H1 (cell line): ENCODE results near the gene COL6A3. TPM values are rescaled to one million over a fixed set of nuclear protein-coding genes. Genes with fewer than 3 reads are reported as not detected.

ENCODE experiments used
- CTCF ChIA-PET: fragments of 300-600 bp; sonication (Branson Sonifier 250); formaldehyde crosslinking; loops from one replicate; lab custom pipeline; 2021; ENCODE audit not compliant: partially characterized antibody; lab: Charles Lee
- POLR2A ChIA-PET: fragments of 300-600 bp; sonication (Branson Sonifier 250); formaldehyde crosslinking; loops from one replicate; lab custom pipeline; 2021; ENCODE audit warnings: inconsistent platforms; ENCODE audit not compliant: partially characterized antibody; lab: Charles Lee
- DNase-seq, 2 experiments: peaks; one replicate each; pipeline versions ENCODE4 v3.0.0 to v3.0.0-alpha.2; 2010 to 2022; ENCODE audit warnings: low spot score in 2 of 2, low read depth in 1 of 2, mixed read lengths in 1 of 2
- FAIRE-seq: peaks from 2 replicates; lab custom pipeline; 2011; peaks lifted over from hg19 to GRCh38; lab: Jason Lieb, UNC
- H2AFZ ChIP-seq: 2 replicates; pipeline ENCODE4 v1.8.1; 2012; ENCODE audit warnings: low read length, inconsistent platforms
- H2AK5ac ChIP-seq: 2 replicates; pipeline ENCODE4 v1.6.1; 2013; ENCODE audit warnings: low read depth, low read length
- H2BK120ac ChIP-seq: replicated peaks from 2 replicates; pipeline ENCODE3; 2013; ENCODE audit warnings: low read depth, low read length, inconsistent platforms
- H2BK12ac ChIP-seq: 2 replicates; pipeline ENCODE4 v1.6.1; 2013; ENCODE audit warnings: low read depth, low read length
- H2BK15ac ChIP-seq: 2 replicates; pipeline ENCODE4 v1.6.1; 2013; ENCODE audit warnings: low read length
- H2BK20ac ChIP-seq: 2 replicates; pipeline ENCODE4 v1.6.1; 2013; ENCODE audit warnings: low read length
- H2BK5ac ChIP-seq: 2 replicates; pipeline ENCODE4 v1.6.1; 2013; ENCODE audit warnings: low read depth, low read length
- H3K14ac ChIP-seq: 2 replicates; pipeline ENCODE4 v1.6.1; 2013; ENCODE audit warnings: inconsistent platforms; ENCODE audit not compliant: insufficient read length
- H3K18ac ChIP-seq: 2 replicates; pipeline ENCODE4 v1.6.1; 2013; ENCODE audit warnings: low read length; ENCODE audit errors: extremely low read depth
- H3K23ac ChIP-seq: 2 replicates; pipeline ENCODE4 v1.6.1; 2013; ENCODE audit warnings: inconsistent platforms; ENCODE audit not compliant: insufficient read length
- H3K23me2 ChIP-seq: 2 replicates; pipeline ENCODE4 v1.6.1; 2013; ENCODE audit warnings: low read depth, low read length
- H3K27ac ChIP-seq: 2 replicates; pipeline ENCODE4 v1.6.1; 2011; ENCODE audit warnings: low read depth, low read length, inconsistent platforms
- H3K27me3 ChIP-seq, 4 experiments: replicated peaks in 1 of 4; 1 replicate in 1 of 4; 2 replicates in 3 of 4; pipeline versions ENCODE4 v1.6.1 to v1.8.1; 2011 to 2013; ENCODE audit warnings: low read length in 3 of 4, mild to moderate bottlenecking in 3 of 4, inconsistent platforms in 2 of 4, mixed read lengths in 2 of 4, moderate library complexity in 1 of 4; ENCODE audit not compliant: control insufficient read depth in 3 of 4, insufficient read depth in 3 of 4; ENCODE audit errors: extremely low read depth in 1 of 4
- H3K36me3 ChIP-seq, 4 experiments: 2 replicates each; pipeline versions ENCODE4 v1.6.1 to v1.8.1; 2011 to 2013; ENCODE audit warnings: mild to moderate bottlenecking in 4 of 4, low read length in 3 of 4, moderate library complexity in 2 of 4, control low read depth in 1 of 4, inconsistent platforms in 1 of 4; ENCODE audit not compliant: insufficient read depth in 4 of 4, control insufficient read depth in 2 of 4
- H3K4ac ChIP-seq: replicated peaks from 2 replicates; pipeline ENCODE3; 2013; ENCODE audit warnings: low read length, low read depth, mixed read lengths, inconsistent platforms; ENCODE audit not compliant: insufficient read length
- H3K4me1 ChIP-seq, 4 experiments: replicated peaks in 1 of 4; 1 replicate in 1 of 4; 2 replicates in 3 of 4; pipeline versions ENCODE4 v1.6.1 to v1.8.1; 2011 to 2013; ENCODE audit warnings: low read length in 3 of 4, inconsistent platforms in 2 of 4, mixed read lengths in 1 of 4; ENCODE audit not compliant: insufficient read depth in 4 of 4, control insufficient read depth in 3 of 4
- H3K4me2 ChIP-seq, 2 experiments: 2 replicates each; pipeline versions ENCODE4 v1.6.1 to v1.8.1; 2011 to 2013; ENCODE audit warnings: low read depth in 2 of 2, low read length in 2 of 2, control low read depth in 1 of 2, inconsistent platforms in 1 of 2, mild to moderate bottlenecking in 1 of 2; ENCODE audit not compliant: insufficient read depth in 1 of 2
- H3K4me3 ChIP-seq, 4 experiments: fragments of 200-600, 300-600 bp in 1 of 4; sonication (generic), shearing (Covaris generic), sonication (Bioruptor Twin) in 1 of 4; 2 replicates each; pipeline versions ENCODE4 v1.5.1 to v1.8.1; 2011 to 2016; ENCODE audit warnings: low read length in 4 of 4, low read depth in 3 of 4, control low read depth in 2 of 4, inconsistent platforms in 2 of 4, mild to moderate bottlenecking in 2 of 4, mixed read lengths in 1 of 4, moderate library complexity in 1 of 4; ENCODE audit not compliant: insufficient read depth in 2 of 4; ENCODE audit errors: extremely low read depth in 1 of 4
- H3K56ac ChIP-seq: replicated peaks from 2 replicates; pipeline ENCODE3; 2013; ENCODE audit warnings: low read depth, mild to moderate bottlenecking, mixed read lengths, low read length, inconsistent platforms; ENCODE audit not compliant: insufficient read length
- H3K79me1 ChIP-seq: 2 replicates; pipeline ENCODE4 v1.6.1; 2013; ENCODE audit warnings: low read depth, low read length, control low read depth
- H3K79me2 ChIP-seq, 2 experiments: 2 replicates each; pipeline versions ENCODE4 v1.6.1 to v1.8.1; 2012 to 2013; ENCODE audit warnings: low read length in 2 of 2, mild to moderate bottlenecking in 2 of 2, inconsistent platforms in 1 of 2; ENCODE audit not compliant: insufficient read depth in 2 of 2, control insufficient read depth in 1 of 2
- H3K9ac ChIP-seq, 4 experiments: replicated peaks in 1 of 4; 1 replicate in 1 of 4; 2 replicates in 3 of 4; pipeline versions ENCODE4 v1.6.1 to v1.8.1; 2011 to 2013; ENCODE audit warnings: low read depth in 3 of 4, low read length in 3 of 4, control low read depth in 2 of 4, mild to moderate bottlenecking in 2 of 4, moderate library complexity in 2 of 4, inconsistent platforms in 1 of 4; ENCODE audit errors: extremely low read depth in 1 of 4
- H3K9me3 ChIP-seq, 2 experiments: 2 replicates each; pipeline versions ENCODE4 v1.6.1 to v1.8.1; 2012 to 2013; ENCODE audit warnings: mild to moderate bottlenecking in 2 of 2, moderate library complexity in 2 of 2, control low read depth in 1 of 2, inconsistent platforms in 1 of 2, low read depth in 1 of 2, low read length in 1 of 2, mixed read lengths in 1 of 2; ENCODE audit not compliant: insufficient read depth in 2 of 2
- H4K20me1 ChIP-seq, 2 experiments: replicated peaks in 1 of 2; 2 replicates each; pipeline versions ENCODE3 to v1.8.1; 2011 to 2013; ENCODE audit warnings: inconsistent platforms in 2 of 2, low read length in 2 of 2, mild to moderate bottlenecking in 1 of 2; ENCODE audit not compliant: insufficient read depth in 2 of 2, control insufficient read depth in 1 of 2
- H4K5ac ChIP-seq: 2 replicates; pipeline ENCODE4 v1.6.1; 2013; ENCODE audit warnings: low read length, low read depth, mixed read lengths, inconsistent platforms; ENCODE audit not compliant: insufficient read length
- H4K8ac ChIP-seq: 2 replicates; pipeline ENCODE4 v1.8.0; 2013; ENCODE audit warnings: mild to moderate bottlenecking, moderate library complexity, low read length, inconsistent platforms; ENCODE audit not compliant: insufficient read depth; ENCODE audit errors: extremely low read depth
- H4K91ac ChIP-seq: replicated peaks from 2 replicates; pipeline ENCODE3; 2013; ENCODE audit warnings: low read length, mixed read lengths, inconsistent platforms; ENCODE audit not compliant: insufficient read length
- BCL11A ChIP-seq, 2 experiments: IDR thresholded peaks; one replicate each; pipeline ENCODE4 v1.6.1; 2011; ENCODE audit warnings: low read depth in 2 of 2, low read length in 2 of 2, mild to moderate bottlenecking in 2 of 2
- BRCA1 ChIP-seq: IDR thresholded peaks from 2 replicates; pipeline ENCODE4 v1.6.1; 2012; ENCODE audit warnings: low read depth, low read length, improper control_type of control experiment
- CREB1 ChIP-seq: IDR thresholded peaks from 2 replicates; pipeline ENCODE4 v1.6.1; 2012; ENCODE audit warnings: inconsistent platforms
- FOSL1 ChIP-seq: IDR thresholded peaks from 2 replicates; pipeline ENCODE4 v1.6.1; 2011; ENCODE audit warnings: mild to moderate bottlenecking, low read depth, low read length, moderate library complexity; ENCODE audit not compliant: insufficient read depth
- HDAC6 ChIP-seq: IDR thresholded peaks from one replicate; pipeline ENCODE4 v1.7.1; 2012; ENCODE audit warnings: low read depth, mild to moderate bottlenecking, inconsistent platforms, low read length, moderate library complexity
- JUND ChIP-seq: IDR thresholded peaks from 2 replicates; pipeline ENCODE4 v1.6.1; 2011; ENCODE audit warnings: mild to moderate bottlenecking, improper control_type of control experiment, low read length
- MAFK ChIP-seq: IDR thresholded peaks from 2 replicates; pipeline ENCODE4 v1.6.1; 2012; ENCODE audit warnings: low read depth, mild to moderate bottlenecking, improper control_type of control experiment, low read length
- SAP30 ChIP-seq: fragments of 300-600 bp; sonication (generic); IDR thresholded peaks from 2 replicates; pipeline ENCODE4 v1.7.1; 2012; ENCODE audit warnings: low read length, moderate library complexity, mild to moderate bottlenecking, inconsistent platforms; ENCODE audit not compliant: insufficient read depth, insufficient replicate concordance
- SP1 ChIP-seq: IDR thresholded peaks from 2 replicates; pipeline ENCODE4 v1.6.1; 2011; ENCODE audit warnings: low read depth, low read length
- SP4 ChIP-seq: IDR thresholded peaks from 2 replicates; pipeline ENCODE4 v1.6.1; 2012; ENCODE audit warnings: low read length, inconsistent platforms
- TEAD4 ChIP-seq: IDR thresholded peaks from 2 replicates; pipeline ENCODE4 v1.6.1; 2012; ENCODE audit warnings: low read depth, low read length, inconsistent platforms, mixed read lengths
- ZNF274 ChIP-seq: IDR thresholded peaks from 2 replicates; pipeline ENCODE4 v1.7.0; 2012; ENCODE audit warnings: low read length, borderline replicate concordance; ENCODE audit errors: extremely low read depth
- WGBS, 2 experiments: shearing (Covaris generic) in 1 of 2; methylation state at CpG; one replicate each; pipeline versions ENCODE4 v1.1.6 to v1.1.7; 2013 to 2015; ENCODE audit warnings: low lambda C conversion rate in 2 of 2, mixed read lengths in 2 of 2, inconsistent platforms in 1 of 2, low coverage in 1 of 2, missing lambda C conversion rate in 1 of 2; ENCODE audit not compliant: insufficient replicate concordance in 2 of 2, insufficient coverage in 1 of 2, insufficient read length in 1 of 2; ENCODE audit errors: extremely low coverage in 1 of 2, missing lambda C conversion rate in 1 of 2; 5-methylcytosine and 5-hydroxymethylcytosine counted together
- polyA plus RNA-seq, 7 experiments: library from polyadenylated mRNA; depleted of rRNA in 3 of 7; stranded (reverse) in 5 of 7; unstranded in 2 of 7; fragments of >200 nt in 5 of 7; fragments of 200-250 nt in 2 of 7; gene quantifications; 1 replicate in 5 of 7; 2 replicates in 1 of 7; 4 replicates in 1 of 7; pipeline versions ENCODE4 v1.2.1 to v1.2.3, GENCODE V29; 2011 to 2013; ENCODE audit warnings: missing spikeins in 2 of 7, mixed read lengths in 2 of 7
- total RNA-seq: library from RNA; stranded (reverse); fragmentation: NEBNext Ultra II Directional; extraction: Animal tissue kit (Norgen Biotek cat#: 25700); gene quantifications from 2 replicates; pipeline ENCODE4 v1.2.1, GENCODE V29; 2021
- TF ChIP-seq, protein P1 (sequence below): IDR thresholded peaks from 2 replicates; pipeline ENCODE4 v1.6.1; 2012; ENCODE audit warnings: inconsistent platforms

The COL6A3 gene
- total and polyA plus RNA-seq, 2 of the 8 experiments (the other 6 are each of a cell fraction or from before 2014, with no cell fraction given), result 1.2 to 3.4 TPM

DNA sequence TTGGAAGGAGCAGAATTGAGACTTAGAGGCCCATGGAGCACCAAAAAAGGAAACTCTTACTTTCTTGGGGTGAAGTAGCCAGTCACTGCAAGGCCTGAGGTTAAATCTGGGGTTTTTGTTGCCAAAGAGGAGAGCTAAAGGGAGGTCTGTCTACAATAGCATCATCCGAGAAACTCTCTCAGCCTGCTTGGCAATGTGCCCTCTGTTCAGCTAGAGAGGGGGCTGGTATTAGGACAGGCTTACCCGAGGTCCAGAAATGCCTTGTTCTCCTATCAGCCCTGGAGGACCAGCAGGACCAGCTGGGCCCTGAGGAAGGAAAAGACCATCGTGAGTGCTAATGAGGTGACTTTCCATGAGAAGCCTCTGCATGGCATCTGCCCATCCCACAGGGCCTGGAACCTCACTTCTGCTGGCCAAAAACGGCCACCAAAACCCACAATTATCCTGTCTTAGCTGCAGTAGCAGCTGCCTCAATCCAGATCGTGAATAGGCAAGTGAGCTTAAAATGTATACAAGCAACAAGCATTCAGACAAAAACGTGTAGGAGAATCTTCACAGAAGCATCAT lies 61.6 kb downstream of the COL6A3 start:
- Histone ChIP-seq H3K79me1 (no peaks in the 10 kb centered on the region), H3K27me3 (no peaks in the 10 kb centered on the region; a peak in 1 of 7 replicates), H3K9me3 (no peaks in the 10 kb centered on the region)
- FAIRE-seq, result no peak
- TF ChIP-seq SAP30 (no peak), SP1 (no peak), CREB1 (no peak), SP4 (no peak), TEAD4 (no peak), JUND (no peak), BRCA1 (no peak), BCL11A (IDR thresholded peaks at IDR 0.05; ENCODE audit: low read depth in 2 of 2, low read length in 2 of 2) (no peak), HDAC6 (no peak), ZNF274 (no peak), MAFK (no peak), FOSL1 (no peak)
- TF ChIP-seq, protein P1, sequence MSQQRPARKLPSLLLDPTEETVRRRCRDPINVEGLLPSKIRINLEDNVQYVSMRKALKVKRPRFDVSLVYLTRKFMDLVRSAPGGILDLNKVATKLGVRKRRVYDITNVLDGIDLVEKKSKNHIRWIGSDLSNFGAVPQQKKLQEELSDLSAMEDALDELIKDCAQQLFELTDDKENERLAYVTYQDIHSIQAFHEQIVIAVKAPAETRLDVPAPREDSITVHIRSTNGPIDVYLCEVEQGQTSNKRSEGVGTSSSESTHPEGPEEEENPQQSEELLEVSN, result no peak
- TF ChIP-seq, all 59 proteins: peak for 0
- H2AK5ac ChIP-seq, result no peak overlapping the region
- no peak overlapping the region for H3K9ac ChIP-seq
- no peak overlapping the region for H3K14ac ChIP-seq
- no peaks in the 10 kb centered on the region for H3K23me2 ChIP-seq
- no peaks in the 10 kb centered on the region for H3K36me3 ChIP-seq
- no peak overlapping the region for H3K4ac ChIP-seq
- H3K4me1 ChIP-seq, result peaks cover 0 to 4% (median 1%) of the 10 kb centered on the region in 4 experiments; a peak in 3 of 7 replicates
- CTCF ChIA-PET, result interaction anchor here (0.9 to 1.5 kb wide), 7 partner anchors 9 to 220 kb away, joined by 3 to 6 read pairs (median 4); no protein-coding TSS in a partner anchor
- H2BK20ac ChIP-seq, result no peak overlapping the region
- no peak overlapping the region for H2BK15ac ChIP-seq
- no peak overlapping the region for H2AFZ ChIP-seq
- no peak overlapping the region for H2BK5ac ChIP-seq
- no peak overlapping the region for H2BK12ac ChIP-seq
- no peak overlapping the region; the same call in 1 of the 2 replicates for H4K8ac ChIP-seq
- H4K91ac ChIP-seq, result no peak overlapping the region
- no peak overlapping the region for H2BK120ac ChIP-seq
- H4K5ac ChIP-seq, result no peak overlapping the region
- H3K18ac ChIP-seq, result no peak overlapping the region
- no peak overlapping the region for H3K4me2 ChIP-seq
- no peaks in the 10 kb centered on the region for H4K20me1 ChIP-seq
- no peak overlapping the region for H3K23ac ChIP-seq
- no peak overlapping the region for H3K4me3 ChIP-seq
- no peak for DNase-seq
- no peak overlapping the region for H3K56ac ChIP-seq
- 79% methylated on average over 6 of the region's 6 CpGs; no CpG with 5 or more reads in 1 of the 2 experiments for WGBS, 2 experiments
- H3K79me2 ChIP-seq, result no peaks in the 10 kb centered on the region
- no peak overlapping the region for H3K27ac ChIP-seq
- POLR2A ChIA-PET, result no interaction called here
